ENCODE measurements around the gene SPON1. TPM values are rescaled to one million over a fixed set of nuclear protein-coding genes. Genes with fewer than 3 reads are reported as not detected.

SPON1 gene
- total and polyA plus RNA-seq, 12 donors, result 2.7 to 116 (median 34.4) TPM

DNA sequence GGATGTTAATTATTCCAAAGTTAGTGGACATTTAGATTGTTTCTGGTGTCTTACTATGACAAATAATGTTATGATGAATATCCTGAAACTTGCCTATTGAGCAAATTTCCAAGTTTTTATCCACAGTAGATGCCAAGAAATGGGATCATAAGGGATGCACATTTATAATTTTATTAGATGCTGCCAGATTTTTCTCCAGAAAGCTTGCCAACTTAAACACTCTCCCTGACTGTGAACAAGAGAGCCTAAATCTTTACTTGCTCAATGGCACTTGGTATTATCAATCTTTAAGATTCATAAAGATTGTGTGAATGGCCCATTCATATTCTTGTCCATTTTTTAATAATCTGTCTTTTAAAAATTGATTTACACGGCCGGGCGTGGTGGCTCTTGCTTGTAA, 82.4 kb downstream of the SPON1 start:
- no peaks in the 10 kb centered on the region for H3K27me3 ChIP-seq
- no peak overlapping the region for H3K4me3 ChIP-seq
- DNase-seq, result no peak
- intact Hi-C loops (cut with DNase I), result no loop called here
- WGBS, 4 donors, result 79 to 87% (median 85%) methylated on average over 3 of the region's 3 CpGs
- H3K36me3 ChIP-seq (replicated peaks in 1 of 2), result no peaks in the 10 kb centered on the region
- H3K4me1 ChIP-seq (replicated peaks in 1 of 2), result no peaks in the 10 kb centered on the region
- no peak for TF ChIP-seq POLR2A (IDR thresholded peaks at IDR 0.05)
- H3K9me3 ChIP-seq (replicated peaks in 1 of 3), result no peaks in the 10 kb centered on the region
- no peak overlapping the region for H3K27ac ChIP-seq

DNA sequence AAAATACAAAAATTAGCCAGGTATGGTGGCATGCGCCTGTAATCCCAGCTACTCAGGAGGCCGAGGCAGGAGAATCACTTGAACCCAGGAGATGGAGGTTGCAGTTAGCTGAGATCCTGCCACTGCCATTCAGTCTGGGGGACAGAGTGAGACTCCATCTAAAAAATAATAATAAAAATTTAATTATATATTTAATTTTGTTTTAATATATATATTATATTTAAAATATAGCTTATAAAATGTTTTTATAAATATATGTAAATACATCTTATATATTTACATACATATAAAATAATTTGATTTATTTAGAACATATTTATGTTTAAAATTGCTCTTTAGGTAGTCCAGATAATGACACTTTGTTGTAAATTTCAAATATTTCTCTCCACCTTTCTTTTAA, 82.9 kb downstream of the SPON1 start:
- no peak for DNase-seq
- TF ChIP-seq, protein P1, sequence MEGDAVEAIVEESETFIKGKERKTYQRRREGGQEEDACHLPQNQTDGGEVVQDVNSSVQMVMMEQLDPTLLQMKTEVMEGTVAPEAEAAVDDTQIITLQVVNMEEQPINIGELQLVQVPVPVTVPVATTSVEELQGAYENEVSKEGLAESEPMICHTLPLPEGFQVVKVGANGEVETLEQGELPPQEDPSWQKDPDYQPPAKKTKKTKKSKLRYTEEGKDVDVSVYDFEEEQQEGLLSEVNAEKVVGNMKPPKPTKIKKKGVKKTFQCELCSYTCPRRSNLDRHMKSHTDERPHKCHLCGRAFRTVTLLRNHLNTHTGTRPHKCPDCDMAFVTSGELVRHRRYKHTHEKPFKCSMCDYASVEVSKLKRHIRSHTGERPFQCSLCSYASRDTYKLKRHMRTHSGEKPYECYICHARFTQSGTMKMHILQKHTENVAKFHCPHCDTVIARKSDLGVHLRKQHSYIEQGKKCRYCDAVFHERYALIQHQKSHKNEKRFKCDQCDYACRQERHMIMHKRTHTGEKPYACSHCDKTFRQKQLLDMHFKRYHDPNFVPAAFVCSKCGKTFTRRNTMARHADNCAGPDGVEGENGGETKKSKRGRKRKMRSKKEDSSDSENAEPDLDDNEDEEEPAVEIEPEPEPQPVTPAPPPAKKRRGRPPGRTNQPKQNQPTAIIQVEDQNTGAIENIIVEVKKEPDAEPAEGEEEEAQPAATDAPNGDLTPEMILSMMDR (IDR thresholded peaks at IDR 0.05), result no peak
- no peak for TF ChIP-seq POLR2A (IDR thresholded peaks at IDR 0.05)
- no peaks in the 10 kb centered on the region for H3K27me3 ChIP-seq
- H3K36me3 ChIP-seq (replicated peaks in 1 of 2), result no peaks in the 10 kb centered on the region
- H3K4me1 ChIP-seq (replicated peaks in 1 of 2), result no peaks in the 10 kb centered on the region
- intact Hi-C loops (cut with DNase I), result no loop called here
- WGBS, 4 donors, result 88 to 100% (median 98%) methylated on average over 2 of the region's 2 CpGs
- no peak overlapping the region for H3K4me3 ChIP-seq
- H3K9me3 ChIP-seq (replicated peaks in 1 of 3), result no peaks in the 10 kb centered on the region
- H3K27ac ChIP-seq, result no peak overlapping the region

GRCh38 chr11:14052198-14052597, 89.7 kb downstream of the SPON1 start:
- H3K27me3 ChIP-seq, result no peaks in the 10 kb centered on the region
- WGBS, 4 donors, result 85 to 93% (median 90%) methylated on average over 3 of the region's 3 CpGs
- no peak for TF ChIP-seq POLR2A (IDR thresholded peaks at IDR 0.05)
- TF ChIP-seq, protein P1 (IDR thresholded peaks at IDR 0.05), result no peak
- no peaks in the 10 kb centered on the region for H3K9me3 ChIP-seq (replicated peaks in 1 of 3)
- intact Hi-C loops (cut with DNase I), result no loop called here
- no peak overlapping the region for H3K27ac ChIP-seq
- H3K36me3 ChIP-seq (replicated peaks in 1 of 2), result no peaks in the 10 kb centered on the region
- no peak for DNase-seq
- H3K4me3 ChIP-seq, result no peak overlapping the region
- no peaks in the 10 kb centered on the region for H3K4me1 ChIP-seq (replicated peaks in 1 of 2)

- Histone ChIP-seq H3K36me3 (replicated peaks in 1 of 2) (no peaks in the 10 kb centered on the region), H3K4me3 (no peak overlapping the region), H3K27ac (no peak overlapping the region), H3K9me3 (replicated peaks in 1 of 3) (no peaks in the 10 kb centered on the region), H3K4me1 (replicated peaks in 1 of 2) (no peaks in the 10 kb centered on the region), H3K27me3 (no peaks in the 10 kb centered on the region)
- 83 to 92% (median 86%) methylated on average over 12 of the region's 12 CpGs for WGBS, 4 donors
- no peak for DNase-seq
- TF ChIP-seq POLR2A (IDR thresholded peaks at IDR 0.05), result no peak
- intact Hi-C loops (cut with DNase I), result no loop called here
Observed at GRCh38 chr11:14054116-14055107, 91.9 kb downstream of the SPON1 start.

GRCh38 chr11:14055936-14056335, 93.4 kb downstream of the SPON1 start:
- intact Hi-C loops (cut with DNase I), result no loop called here
- TF ChIP-seq POLR2A (IDR thresholded peaks at IDR 0.05), result no peak
- TF ChIP-seq, protein P1 (IDR thresholded peaks at IDR 0.05), result no peak
- Histone ChIP-seq H3K27ac (no peak overlapping the region), H3K9me3 (replicated peaks in 1 of 3) (no peaks in the 10 kb centered on the region), H3K4me3 (no peak overlapping the region), H3K27me3 (no peaks in the 10 kb centered on the region), H3K36me3 (replicated peaks in 1 of 2) (no peaks in the 10 kb centered on the region), H3K4me1 (replicated peaks in 1 of 2) (no peaks in the 10 kb centered on the region)
- no peak for DNase-seq
- WGBS, 4 donors, result 69 to 91% (median 71%) methylated on average over 1 of the region's 1 CpG
